Loucy (cell line): ENCODE measurements around the gene KLF9.

Experiments
- H2AFZ ChIP-seq: fragments of 200-600 bp; sonication (generic); 2 replicates; pipeline ENCODE4 v1.6.0; 2016; ENCODE audit warnings: antibody characterized with exemption, mild to moderate bottlenecking, low read length, moderate library complexity
- H3F3A ChIP-seq: fragments of 200-600 bp; 2 replicates; pipeline ENCODE4 v1.6.0; 2016; ENCODE audit warnings: antibody characterized with exemption, low read depth, mild to moderate bottlenecking
- H3K27me3 ChIP-seq: fragments of 200-600 bp; sonication (generic); 2 replicates; pipeline ENCODE4 v1.6.1; 2014; ENCODE audit warnings: low read length, mild to moderate bottlenecking; ENCODE audit not compliant: insufficient read depth, poor library complexity, severe bottlenecking
- H3K36me3 ChIP-seq: fragments of 200-600 bp; sonication (generic); 2 replicates; pipeline ENCODE4 v1.6.1; 2016; ENCODE audit warnings: low read length; ENCODE audit not compliant: insufficient read depth
- H3K4me1 ChIP-seq: fragments of 200-600 bp; sonication (generic); 2 replicates; pipeline ENCODE4 v1.5.1; 2014; ENCODE audit warnings: low read length, mild to moderate bottlenecking; ENCODE audit not compliant: insufficient read depth, poor library complexity, severe bottlenecking
- H3K4me2 ChIP-seq: fragments of 200-600 bp; sonication (generic); 2 replicates; pipeline ENCODE4 v1.6.0; 2014; ENCODE audit warnings: antibody characterized with exemption, low read length, low read depth, mild to moderate bottlenecking; ENCODE audit not compliant: poor library complexity, severe bottlenecking
- H3K4me3 ChIP-seq: fragments of 200-600 bp; sonication (generic); 2 replicates; pipeline ENCODE4 v1.5.1; 2014; ENCODE audit warnings: low read length, mild to moderate bottlenecking, mixed read lengths; ENCODE audit not compliant: poor library complexity, severe bottlenecking
- H3K79me2 ChIP-seq: fragments of 200-600 bp; sonication (generic); 2 replicates; pipeline ENCODE4 v1.6.1; 2014; ENCODE audit warnings: low read length; ENCODE audit not compliant: insufficient read depth
- H3K9ac ChIP-seq: fragments of 200-600 bp; sonication (generic); 2 replicates; pipeline ENCODE4 v1.6.0; 2014; ENCODE audit warnings: mild to moderate bottlenecking, low read depth, low read length, moderate library complexity; ENCODE audit not compliant: poor library complexity, severe bottlenecking
- H3K9me2 ChIP-seq: fragments of 200-600 bp; sonication (generic); replicated peaks from 2 replicates; pipeline ENCODE4 v1.6.1; 2016; ENCODE audit warnings: low read depth, low read length, mixed read lengths
- H3K9me3 ChIP-seq: fragments of 200-600 bp; sonication (generic); 2 replicates; pipeline ENCODE4 v1.6.1; 2014; ENCODE audit warnings: mild to moderate bottlenecking, antibody characterized with exemption, low read length, low read depth; ENCODE audit not compliant: insufficient read depth
- H4K20me1 ChIP-seq: fragments of 200-600 bp; sonication (generic); 2 replicates; pipeline ENCODE4 v1.6.0; 2014; ENCODE audit warnings: antibody characterized with exemption, low read length, mild to moderate bottlenecking; ENCODE audit not compliant: insufficient read depth, poor library complexity, severe bottlenecking
- CTCF ChIP-seq: fragments of 200-600 bp; sonication (generic); conservative IDR thresholded peaks from 2 replicates; pipeline ENCODE4 v1.5.1; 2014; ENCODE audit warnings: mild to moderate bottlenecking, antibody characterized with exemption, low read length
- EZH2phosphoT487 ChIP-seq: fragments of 200-600 bp; IDR thresholded peaks from 2 replicates; pipeline ENCODE4 v1.6.1; 2018; ENCODE audit warnings: antibody characterized with exemption, mild to moderate bottlenecking, moderate library complexity, borderline replicate concordance

KLF9 gene

DNA sequence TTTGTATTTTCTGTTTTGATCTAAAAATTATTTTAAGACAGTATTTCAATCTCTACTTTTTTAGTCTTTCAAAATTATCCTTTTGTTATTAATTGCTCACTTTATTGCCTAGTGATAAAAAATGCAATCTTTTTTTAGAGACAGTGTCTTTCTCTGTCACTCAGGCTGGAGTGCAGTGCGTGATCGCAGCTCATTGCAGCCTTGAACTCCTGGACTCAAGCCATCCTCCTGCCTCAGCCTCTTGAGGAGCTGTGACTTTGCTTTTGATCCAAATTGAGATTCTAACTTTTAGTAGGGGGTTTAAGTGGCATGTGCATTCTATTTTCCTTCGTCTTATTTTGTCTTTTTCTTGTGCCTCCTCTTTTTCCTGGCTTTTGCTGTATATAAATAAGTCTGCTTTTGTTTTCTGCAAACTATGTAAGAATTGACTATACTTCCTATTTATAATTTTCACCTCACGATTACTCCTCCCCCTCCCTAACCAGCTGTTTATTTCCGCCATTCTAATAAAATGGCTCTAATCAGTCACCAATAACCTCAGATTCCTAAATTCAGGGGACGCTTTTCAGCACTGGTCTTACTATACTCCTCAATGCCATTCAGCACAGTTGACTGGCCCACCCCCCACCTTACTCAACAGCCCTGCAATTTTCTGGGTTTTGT is 32.3 kb downstream of the KLF9 start:
- no peak for TF ChIP-seq CTCF
- no peak for TF ChIP-seq EZH2phosphoT487
- Histone ChIP-seq H3K4me3 (no peak overlapping the region), H4K20me1 (no peaks in the 10 kb centered on the region), H2AFZ (no peak overlapping the region), H3K9me2 (no peaks in the 10 kb centered on the region), H3K4me1 (no peaks in the 10 kb centered on the region), H3K9me3 (no peaks in the 10 kb centered on the region), H3K27me3 (no peaks in the 10 kb centered on the region), H3K36me3 (no peaks in the 10 kb centered on the region), H3K9ac (no peak overlapping the region), H3K4me2 (no peak overlapping the region), H3F3A (no peaks in the 10 kb centered on the region), H3K79me2 (no peaks in the 10 kb centered on the region)

GRCh38 chr9:70374962-70375618 is 39.4 kb downstream of the KLF9 start:
- no peak for TF ChIP-seq EZH2phosphoT487
- no peak for TF ChIP-seq CTCF
- Histone ChIP-seq H2AFZ (no peak overlapping the region), H3K4me1 (no peaks in the 10 kb centered on the region), H3K4me3 (no peak overlapping the region), H4K20me1 (no peaks in the 10 kb centered on the region), H3K79me2 (no peaks in the 10 kb centered on the region), H3K9ac (no peak overlapping the region), H3K9me3 (no peaks in the 10 kb centered on the region), H3F3A (no peaks in the 10 kb centered on the region), H3K4me2 (no peak overlapping the region), H3K27me3 (no peaks in the 10 kb centered on the region), H3K36me3 (no peaks in the 10 kb centered on the region), H3K9me2 (no peaks in the 10 kb centered on the region)

GRCh38 chr9:70367305-70367930 is 47.0 kb downstream of the KLF9 start:
- Histone ChIP-seq H3F3A (no peaks in the 10 kb centered on the region), H3K9ac (no peak overlapping the region), H3K4me2 (no peak overlapping the region), H3K4me1 (no peaks in the 10 kb centered on the region), H3K4me3 (no peak overlapping the region), H3K27me3 (no peaks in the 10 kb centered on the region), H4K20me1 (no peaks in the 10 kb centered on the region), H3K36me3 (no peaks in the 10 kb centered on the region), H3K79me2 (no peaks in the 10 kb centered on the region), H2AFZ (no peak overlapping the region), H3K9me3 (no peaks in the 10 kb centered on the region), H3K9me2 (no peaks in the 10 kb centered on the region)
- TF ChIP-seq CTCF (no peak), EZH2phosphoT487 (no peak)
